Measurements from ENCODE around the gene FAAP20.

FAAP20 gene

DNA sequence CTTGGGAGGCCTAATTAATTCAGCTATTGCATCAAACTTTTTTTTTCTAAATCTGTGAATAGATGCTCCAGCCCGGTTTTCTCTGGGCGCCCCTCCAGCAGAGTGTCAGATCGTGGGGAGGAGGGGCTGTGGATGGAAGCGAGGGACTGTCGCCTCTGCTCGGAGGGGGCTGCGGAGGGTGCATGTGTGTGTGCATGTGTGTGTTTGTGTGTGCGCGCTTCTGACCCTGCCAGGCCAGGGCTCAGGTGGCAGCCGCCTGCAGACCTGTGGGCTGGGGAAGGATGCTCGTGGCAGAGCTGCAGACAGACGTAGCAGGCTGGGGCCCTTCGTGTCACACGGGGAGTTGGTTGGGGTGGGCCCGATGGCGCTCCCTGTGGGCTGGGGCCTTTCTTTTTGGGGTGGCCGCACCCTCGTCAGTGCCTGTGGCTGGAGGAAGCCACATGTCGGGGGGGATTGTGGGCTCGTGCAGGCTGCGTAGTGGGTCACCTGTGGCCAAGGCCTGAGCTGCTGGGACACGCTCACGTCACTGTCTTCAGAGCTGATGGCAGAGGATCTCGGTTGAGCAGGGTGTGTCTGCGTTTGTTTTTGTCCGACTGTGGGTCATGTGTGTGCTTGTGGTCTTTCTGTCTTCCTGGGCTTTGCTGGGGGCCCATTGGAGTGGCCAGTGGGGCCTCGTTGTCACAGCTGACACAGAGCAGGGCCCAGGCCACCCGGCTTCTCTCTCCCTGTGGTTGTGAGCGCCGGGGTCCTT, 36.4 kb upstream of the FAAP20 start (continued):
- TF ChIP-seq ZBTB20 (tag by site-specific recombination; IDR thresholded peaks at IDR 0.05) (peak; percentile 88), MEIS1 (CRISPR knock-in tag; IDR thresholded peaks at IDR 0.05; ENCODE audit: borderline replicate concordance) (no peak), ZNF529 (tag by site-specific recombination; IDR thresholded peaks at IDR 0.05; ENCODE audit: insufficient replicate concordance) (no peak), ZNF292 (tag by site-specific recombination; IDR thresholded peaks at IDR 0.05; ENCODE audit: borderline replicate concordance, low read depth) (no peak), SCRT2 (tag by site-specific recombination; IDR thresholded peaks at IDR 0.05) (peak; percentile 95), ZNF510 (tag by site-specific recombination; IDR thresholded peaks at IDR 0.05; ENCODE audit: insufficient replicate concordance) (no peak), ZNF302 (tag by site-specific recombination; IDR thresholded peaks at IDR 0.05; ENCODE audit: low read depth) (no peak), SP2 (tag by site-specific recombination; IDR thresholded peaks at IDR 0.05) (peak; percentile 17; the same call in 1 of the 2 replicates), ZNF596 (tag by site-specific recombination; IDR thresholded peaks at IDR 0.05) (no peak), GLI2 (tag by site-specific recombination; IDR thresholded peaks at IDR 0.05; ENCODE audit: borderline replicate concordance, low read depth) (no peak), GLIS1 (tag by site-specific recombination; IDR thresholded peaks at IDR 0.05) (peak; percentile 96), KLF10 (tag by site-specific recombination; IDR thresholded peaks at IDR 0.05) (no peak), ZNF239 (tag by site-specific recombination; IDR thresholded peaks at IDR 0.05) (no peak), ZNF707 (tag by site-specific recombination; IDR thresholded peaks at IDR 0.05) (no peak), KLF8 (tag by site-specific recombination; IDR thresholded peaks at IDR 0.05) (no peak; the same call in 1 of the 2 replicates), ZNF140 (tag by site-specific recombination; IDR thresholded peaks at IDR 0.05) (no peak)
- TF ChIP-seq, protein P1, sequence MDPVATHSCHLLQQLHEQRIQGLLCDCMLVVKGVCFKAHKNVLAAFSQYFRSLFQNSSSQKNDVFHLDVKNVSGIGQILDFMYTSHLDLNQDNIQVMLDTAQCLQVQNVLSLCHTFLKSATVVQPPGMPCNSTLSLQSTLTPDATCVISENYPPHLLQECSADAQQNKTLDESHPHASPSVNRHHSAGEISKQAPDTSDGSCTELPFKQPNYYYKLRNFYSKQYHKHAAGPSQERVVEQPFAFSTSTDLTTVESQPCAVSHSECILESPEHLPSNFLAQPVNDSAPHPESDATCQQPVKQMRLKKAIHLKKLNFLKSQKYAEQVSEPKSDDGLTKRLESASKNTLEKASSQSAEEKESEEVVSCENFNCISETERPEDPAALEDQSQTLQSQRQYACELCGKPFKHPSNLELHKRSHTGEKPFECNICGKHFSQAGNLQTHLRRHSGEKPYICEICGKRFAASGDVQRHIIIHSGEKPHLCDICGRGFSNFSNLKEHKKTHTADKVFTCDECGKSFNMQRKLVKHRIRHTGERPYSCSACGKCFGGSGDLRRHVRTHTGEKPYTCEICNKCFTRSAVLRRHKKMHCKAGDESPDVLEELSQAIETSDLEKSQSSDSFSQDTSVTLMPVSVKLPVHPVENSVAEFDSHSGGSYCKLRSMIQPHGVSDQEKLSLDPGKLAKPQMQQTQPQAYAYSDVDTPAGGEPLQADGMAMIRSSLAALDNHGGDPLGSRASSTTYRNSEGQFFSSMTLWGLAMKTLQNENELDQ (tag by site-specific recombination; IDR thresholded peaks at IDR 0.05; ENCODE audit: low read depth): no peak
- TF ChIP-seq, protein P2, sequence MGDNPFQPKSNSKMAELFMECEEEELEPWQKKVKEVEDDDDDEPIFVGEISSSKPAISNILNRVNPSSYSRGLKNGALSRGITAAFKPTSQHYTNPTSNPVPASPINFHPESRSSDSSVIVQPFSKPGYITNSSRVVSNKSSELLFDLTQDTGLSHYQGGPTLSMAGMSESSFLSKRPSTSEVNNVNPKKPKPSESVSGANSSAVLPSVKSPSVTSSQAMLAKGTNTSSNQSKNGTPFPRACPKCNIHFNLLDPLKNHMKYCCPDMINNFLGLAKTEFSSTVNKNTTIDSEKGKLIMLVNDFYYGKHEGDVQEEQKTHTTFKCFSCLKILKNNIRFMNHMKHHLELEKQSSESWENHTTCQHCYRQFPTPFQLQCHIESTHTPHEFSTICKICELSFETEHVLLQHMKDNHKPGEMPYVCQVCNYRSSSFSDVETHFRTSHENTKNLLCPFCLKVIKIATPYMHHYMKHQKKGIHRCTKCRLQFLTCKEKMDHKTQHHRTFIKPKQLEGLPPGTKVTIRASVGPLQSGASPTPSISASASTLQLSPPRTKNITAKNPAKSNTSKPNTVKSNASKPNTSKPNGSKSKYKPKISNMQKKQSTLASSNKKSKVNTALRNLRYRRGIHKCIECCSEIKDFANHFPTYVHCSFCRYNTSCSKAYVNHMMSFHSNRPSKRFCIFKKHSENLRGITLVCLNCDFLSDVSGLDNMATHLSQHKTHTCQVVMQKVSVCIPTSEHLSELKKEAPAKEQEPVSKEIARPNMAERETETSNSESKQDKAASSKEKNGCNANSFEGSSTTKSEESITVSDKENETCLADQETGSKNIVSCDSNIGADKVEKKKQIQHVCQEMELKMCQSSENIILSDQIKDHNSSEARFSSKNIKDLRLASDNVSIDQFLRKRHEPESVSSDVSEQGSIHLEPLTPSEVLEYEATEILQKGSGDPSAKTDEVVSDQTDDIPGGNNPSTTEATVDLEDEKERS (tag by site-specific recombination; IDR thresholded peaks at IDR 0.05): no peak
- TF ChIP-seq, protein P3, sequence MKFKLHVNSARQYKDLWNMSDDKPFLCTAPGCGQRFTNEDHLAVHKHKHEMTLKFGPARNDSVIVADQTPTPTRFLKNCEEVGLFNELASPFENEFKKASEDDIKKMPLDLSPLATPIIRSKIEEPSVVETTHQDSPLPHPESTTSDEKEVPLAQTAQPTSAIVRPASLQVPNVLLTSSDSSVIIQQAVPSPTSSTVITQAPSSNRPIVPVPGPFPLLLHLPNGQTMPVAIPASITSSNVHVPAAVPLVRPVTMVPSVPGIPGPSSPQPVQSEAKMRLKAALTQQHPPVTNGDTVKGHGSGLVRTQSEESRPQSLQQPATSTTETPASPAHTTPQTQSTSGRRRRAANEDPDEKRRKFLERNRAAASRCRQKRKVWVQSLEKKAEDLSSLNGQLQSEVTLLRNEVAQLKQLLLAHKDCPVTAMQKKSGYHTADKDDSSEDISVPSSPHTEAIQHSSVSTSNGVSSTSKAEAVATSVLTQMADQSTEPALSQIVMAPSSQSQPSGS (tag by site-specific recombination; IDR thresholded peaks at IDR 0.05; ENCODE audit: low read depth): peak; percentile 15; the same call in 1 of the 2 replicates
- TF ChIP-seq, protein P4, sequence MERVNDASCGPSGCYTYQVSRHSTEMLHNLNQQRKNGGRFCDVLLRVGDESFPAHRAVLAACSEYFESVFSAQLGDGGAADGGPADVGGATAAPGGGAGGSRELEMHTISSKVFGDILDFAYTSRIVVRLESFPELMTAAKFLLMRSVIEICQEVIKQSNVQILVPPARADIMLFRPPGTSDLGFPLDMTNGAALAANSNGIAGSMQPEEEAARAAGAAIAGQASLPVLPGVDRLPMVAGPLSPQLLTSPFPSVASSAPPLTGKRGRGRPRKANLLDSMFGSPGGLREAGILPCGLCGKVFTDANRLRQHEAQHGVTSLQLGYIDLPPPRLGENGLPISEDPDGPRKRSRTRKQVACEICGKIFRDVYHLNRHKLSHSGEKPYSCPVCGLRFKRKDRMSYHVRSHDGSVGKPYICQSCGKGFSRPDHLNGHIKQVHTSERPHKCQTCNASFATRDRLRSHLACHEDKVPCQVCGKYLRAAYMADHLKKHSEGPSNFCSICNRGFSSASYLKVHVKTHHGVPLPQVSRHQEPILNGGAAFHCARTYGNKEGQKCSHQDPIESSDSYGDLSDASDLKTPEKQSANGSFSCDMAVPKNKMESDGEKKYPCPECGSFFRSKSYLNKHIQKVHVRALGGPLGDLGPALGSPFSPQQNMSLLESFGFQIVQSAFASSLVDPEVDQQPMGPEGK (tag by site-specific recombination; IDR thresholded peaks at IDR 0.05): peak; percentile 79; the same call in 1 of the 2 replicates
- TF ChIP-seq, protein P5, sequence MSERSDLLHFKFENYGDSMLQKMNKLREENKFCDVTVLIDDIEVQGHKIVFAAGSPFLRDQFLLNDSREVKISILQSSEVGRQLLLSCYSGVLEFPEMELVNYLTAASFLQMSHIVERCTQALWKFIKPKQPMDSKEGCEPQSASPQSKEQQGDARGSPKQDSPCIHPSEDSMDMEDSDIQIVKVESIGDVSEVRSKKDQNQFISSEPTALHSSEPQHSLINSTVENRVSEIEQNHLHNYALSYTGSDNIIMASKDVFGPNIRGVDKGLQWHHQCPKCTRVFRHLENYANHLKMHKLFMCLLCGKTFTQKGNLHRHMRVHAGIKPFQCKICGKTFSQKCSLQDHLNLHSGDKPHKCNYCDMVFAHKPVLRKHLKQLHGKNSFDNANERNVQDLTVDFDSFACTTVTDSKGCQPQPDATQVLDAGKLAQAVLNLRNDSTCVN (tag by site-specific recombination; optimal IDR thresholded peaks at IDR 0.05): peak; percentile 69
- TF ChIP-seq, protein P6, sequence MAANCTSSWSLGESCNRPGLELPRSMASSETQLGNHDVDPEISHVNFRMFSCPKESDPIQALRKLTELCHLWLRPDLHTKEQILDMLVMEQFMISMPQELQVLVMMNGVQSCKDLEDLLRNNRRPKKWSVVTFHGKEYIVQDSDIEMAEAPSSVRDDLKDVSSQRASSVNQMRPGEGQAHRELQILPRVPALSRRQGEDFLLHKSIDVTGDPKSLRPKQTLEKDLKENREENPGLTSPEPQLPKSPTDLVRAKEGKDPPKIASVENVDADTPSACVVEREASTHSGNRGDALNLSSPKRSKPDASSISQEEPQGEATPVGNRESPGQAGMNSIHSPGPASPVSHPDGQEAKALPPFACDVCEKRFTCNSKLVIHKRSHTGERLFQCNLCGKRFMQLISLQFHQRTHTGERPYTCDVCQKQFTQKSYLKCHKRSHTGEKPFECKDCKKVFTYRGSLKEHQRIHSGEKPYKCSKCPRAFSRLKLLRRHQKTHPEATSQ (tag by site-specific recombination; IDR thresholded peaks at IDR 0.05): no peak
- TF ChIP-seq, protein P7, sequence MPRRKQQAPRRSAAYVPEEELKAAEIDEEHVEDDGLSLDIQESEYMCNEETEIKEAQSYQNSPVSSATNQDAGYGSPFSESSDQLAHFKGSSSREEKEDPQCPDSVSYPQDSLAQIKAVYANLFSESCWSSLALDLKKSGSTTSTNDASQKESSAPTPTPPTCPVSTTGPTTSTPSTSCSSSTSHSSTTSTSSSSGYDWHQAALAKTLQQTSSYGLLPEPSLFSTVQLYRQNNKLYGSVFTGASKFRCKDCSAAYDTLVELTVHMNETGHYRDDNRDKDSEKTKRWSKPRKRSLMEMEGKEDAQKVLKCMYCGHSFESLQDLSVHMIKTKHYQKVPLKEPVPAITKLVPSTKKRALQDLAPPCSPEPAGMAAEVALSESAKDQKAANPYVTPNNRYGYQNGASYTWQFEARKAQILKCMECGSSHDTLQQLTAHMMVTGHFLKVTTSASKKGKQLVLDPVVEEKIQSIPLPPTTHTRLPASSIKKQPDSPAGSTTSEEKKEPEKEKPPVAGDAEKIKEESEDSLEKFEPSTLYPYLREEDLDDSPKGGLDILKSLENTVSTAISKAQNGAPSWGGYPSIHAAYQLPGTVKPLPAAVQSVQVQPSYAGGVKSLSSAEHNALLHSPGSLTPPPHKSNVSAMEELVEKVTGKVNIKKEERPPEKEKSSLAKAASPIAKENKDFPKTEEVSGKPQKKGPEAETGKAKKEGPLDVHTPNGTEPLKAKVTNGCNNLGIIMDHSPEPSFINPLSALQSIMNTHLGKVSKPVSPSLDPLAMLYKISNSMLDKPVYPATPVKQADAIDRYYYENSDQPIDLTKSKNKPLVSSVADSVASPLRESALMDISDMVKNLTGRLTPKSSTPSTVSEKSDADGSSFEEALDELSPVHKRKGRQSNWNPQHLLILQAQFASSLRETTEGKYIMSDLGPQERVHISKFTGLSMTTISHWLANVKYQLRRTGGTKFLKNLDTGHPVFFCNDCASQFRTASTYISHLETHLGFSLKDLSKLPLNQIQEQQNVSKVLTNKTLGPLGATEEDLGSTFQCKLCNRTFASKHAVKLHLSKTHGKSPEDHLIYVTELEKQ (tag by site-specific recombination; IDR thresholded peaks at IDR 0.05; ENCODE audit: borderline replicate concordance): peak; percentile 32; the same call in 1 of the 2 replicates
